Cardiac septum (tissue), 1 donor: Measurements from ENCODE around the gene LPXN. TPM values are rescaled to one million over a fixed set of nuclear protein-coding genes. Genes with fewer than 3 reads are reported as not detected.

Source experiments
- DNase-seq: peaks from one replicate; pipeline ENCODE4 v3.0.0-alpha.2; 2020; ENCODE audit warnings: low spot score
- intact Hi-C: fragments of 100-400 bp; cut with DNase I; formaldehyde crosslinking; loops from one replicate; pipeline ENCODE4 v1.14.0; 2022
- total RNA-seq: library from RNA; stranded (reverse); fragmentation: NEBNext Ultra II Directional; extraction: Animal tissue kit (Norgen Biotek cat#: 25700); gene quantifications from one replicate; pipeline ENCODE4 v1.2.1, GENCODE V29; 2021
- donor health status: DM: no; HTN: no; CAD: no.

LPXN gene
- total RNA-seq, 1 donor from 2014 or later, result 4.4 TPM

GRCh38 chr11:58487170-58487569, 88.5 kb downstream of the LPXN start:
- DNase-seq, result no peak
- intact Hi-C loops, result no loop called here

- intact Hi-C loops, result no loop called here
- DNase-seq, result no peak
Measured at GRCh38 chr11:58485961-58486360, 89.7 kb downstream of the LPXN start.

Other genes with a start within 250 kb of the LPXN start
- gene OR5B17, start 216.8 kb downstream of the LPXN start, total RNA-seq, result not detected
- gene OR5B3, start 169.0 kb downstream of the LPXN start, total RNA-seq, result not detected
- not detected for gene OR5B2, start 147.7 kb downstream of the LPXN start, total RNA-seq
- gene OR5B12, start 133.6 kb downstream of the LPXN start, total RNA-seq, result not detected
- not detected for gene OR5B21, start 67.8 kb downstream of the LPXN start, total RNA-seq
- gene ZFP91, start 3.2 kb upstream of the LPXN start, total RNA-seq, result 63.1 TPM
- 1.3 TPM for gene CNTF, start 46.8 kb upstream of the LPXN start, total RNA-seq
- gene GLYAT, start 156.1 kb upstream of the LPXN start, total RNA-seq, result 0.22 TPM